H1 (cell line): Measurements from ENCODE around the gene SRGAP3. TPM values are rescaled to one million over a fixed set of nuclear protein-coding genes. Genes with fewer than 3 reads are reported as not detected.

Experiments used
- EP300 ChIP-seq, 2 experiments: IDR thresholded peaks; 1 replicate in 1 of 2; 2 replicates in 1 of 2; pipeline ENCODE4 v1.6.1; 2011 to 2012; ENCODE audit warnings: low read depth in 2 of 2, low read length in 2 of 2, mild to moderate bottlenecking in 2 of 2, borderline replicate concordance in 1 of 2, inconsistent platforms in 1 of 2, moderate library complexity in 1 of 2
- GTF2F1 ChIP-seq: IDR thresholded peaks from 2 replicates; pipeline ENCODE4 v1.6.1; 2012; ENCODE audit warnings: low read depth, low read length, improper control_type of control experiment, borderline replicate concordance
- KDM1A ChIP-seq: fragments of 200-600, 300-600 bp; sonication (generic); IDR thresholded peaks from 2 replicates; pipeline ENCODE4 v1.7.1; 2016; ENCODE audit warnings: mild to moderate bottlenecking, low read length, borderline replicate concordance
- POLR2A ChIP-seq, 2 experiments: IDR thresholded peaks; 1 replicate in 1 of 2; 2 replicates in 1 of 2; pipeline ENCODE4 v1.6.1; 2011; ENCODE audit warnings: low read depth in 2 of 2, low read length in 2 of 2, mild to moderate bottlenecking in 2 of 2; ENCODE audit errors: control extremely low read depth in 1 of 2
- RAD21 ChIP-seq, 2 experiments: IDR thresholded peaks in 1 of 2; conservative IDR thresholded peaks in 1 of 2; 2 replicates each; pipeline ENCODE4 v1.6.1; 2011; ENCODE audit warnings: low read depth in 2 of 2, low read length in 2 of 2, improper control_type of control experiment in 1 of 2, inconsistent platforms in 1 of 2, mild to moderate bottlenecking in 1 of 2, moderate library complexity in 1 of 2
- SP4 ChIP-seq: IDR thresholded peaks from 2 replicates; pipeline ENCODE4 v1.6.1; 2012; ENCODE audit warnings: low read length, inconsistent platforms
- polyA plus RNA-seq, 7 experiments: library from polyadenylated mRNA; depleted of rRNA in 3 of 7; stranded (reverse) in 5 of 7; unstranded in 2 of 7; fragments of >200 nt in 5 of 7; fragments of 200-250 nt in 2 of 7; gene quantifications; 1 replicate in 5 of 7; 2 replicates in 1 of 7; 4 replicates in 1 of 7; pipeline versions ENCODE4 v1.2.1 to v1.2.3, GENCODE V29; 2011 to 2013; ENCODE audit warnings: missing spikeins in 2 of 7, mixed read lengths in 2 of 7
- total RNA-seq: library from RNA; stranded (reverse); fragmentation: NEBNext Ultra II Directional; extraction: Animal tissue kit (Norgen Biotek cat#: 25700); gene quantifications from 2 replicates; pipeline ENCODE4 v1.2.1, GENCODE V29; 2021
- TF ChIP-seq, protein P1 (sequence below): IDR thresholded peaks from 2 replicates; pipeline ENCODE4 v1.6.1; 2011; ENCODE audit warnings: low read depth, mild to moderate bottlenecking, low read length; ENCODE audit not compliant: insufficient read depth

Gene SRGAP3
- total and polyA plus RNA-seq, 2 of the 8 experiments (the other 6 are each of a cell fraction or from before 2014, with no cell fraction given), result 5.8 to 11.4 TPM

DNA sequence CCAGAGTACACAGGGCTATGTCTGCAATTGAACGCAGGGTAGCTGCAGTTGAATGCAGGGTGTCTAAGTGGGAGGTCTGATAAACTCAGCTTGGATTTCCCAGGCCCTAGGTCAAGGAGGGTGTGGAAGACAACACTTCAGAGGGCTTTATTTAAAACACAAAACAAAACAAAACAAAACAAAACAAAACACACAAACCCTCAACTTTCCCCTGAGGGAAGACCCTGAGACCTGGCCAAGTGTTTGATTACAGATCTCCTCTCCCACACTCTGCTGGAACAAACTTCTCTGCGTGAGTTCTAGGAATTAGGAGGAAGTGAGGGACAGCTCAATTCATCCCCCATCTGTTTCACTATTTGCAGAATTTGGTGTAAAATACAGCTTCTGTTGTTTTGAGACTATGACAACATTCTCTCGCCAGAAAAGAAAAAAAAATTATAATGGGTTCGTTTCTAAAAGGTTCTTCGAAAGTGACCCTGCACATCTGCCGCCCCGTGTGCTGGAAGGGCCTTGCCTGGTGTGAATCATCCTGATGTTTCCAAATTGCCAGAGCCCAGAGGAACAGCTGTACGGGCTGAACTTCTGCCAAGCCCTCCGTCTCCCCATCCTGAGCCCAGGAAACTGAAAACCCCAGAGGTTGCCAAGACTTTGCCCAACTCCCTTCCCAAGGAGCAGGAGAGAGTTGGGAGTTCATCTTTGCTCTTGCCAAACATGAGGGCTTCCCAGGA lies 212.9 kb downstream of the SRGAP3 start (continued):
- TF ChIP-seq, protein P1, sequence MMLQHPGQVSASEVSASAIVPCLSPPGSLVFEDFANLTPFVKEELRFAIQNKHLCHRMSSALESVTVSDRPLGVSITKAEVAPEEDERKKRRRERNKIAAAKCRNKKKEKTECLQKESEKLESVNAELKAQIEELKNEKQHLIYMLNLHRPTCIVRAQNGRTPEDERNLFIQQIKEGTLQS, result no peak
- no peak for TF ChIP-seq SP4
- no peak for TF ChIP-seq KDM1A
- no peak for TF ChIP-seq RAD21 (IDR thresholded peaks at IDR 0.05 in 1 of 2, conservative IDR thresholded peaks at IDR 0.05 in 1 of 2; ENCODE audit: low read depth in 2 of 2, low read length in 2 of 2)
- no peak for TF ChIP-seq GTF2F1
- no peak for TF ChIP-seq EP300 (IDR thresholded peaks at IDR 0.05; ENCODE audit: borderline replicate concordance in 1 of 2, low read depth in 2 of 2, low read length in 2 of 2)
- TF ChIP-seq POLR2A (IDR thresholded peaks at IDR 0.05; ENCODE audit: control extremely low read depth in 1 of 2, low read depth in 2 of 2, low read length in 2 of 2), result no peak
